Loucy (cell line): ENCODE results near the gene ALPL.

ENCODE experiments used
- EZH2phosphoT487 ChIP-seq: fragments of 200-600 bp; IDR thresholded peaks from 2 replicates; pipeline ENCODE4 v1.6.1; 2018; ENCODE audit warnings: antibody characterized with exemption, mild to moderate bottlenecking, moderate library complexity, borderline replicate concordance
- TF ChIP-seq, protein P1 (sequence below): fragments of 200-600 bp; sonication (generic); conservative IDR thresholded peaks from 2 replicates; pipeline ENCODE4 v1.5.1; 2014; ENCODE audit warnings: mild to moderate bottlenecking, antibody characterized with exemption, low read length

DNA sequence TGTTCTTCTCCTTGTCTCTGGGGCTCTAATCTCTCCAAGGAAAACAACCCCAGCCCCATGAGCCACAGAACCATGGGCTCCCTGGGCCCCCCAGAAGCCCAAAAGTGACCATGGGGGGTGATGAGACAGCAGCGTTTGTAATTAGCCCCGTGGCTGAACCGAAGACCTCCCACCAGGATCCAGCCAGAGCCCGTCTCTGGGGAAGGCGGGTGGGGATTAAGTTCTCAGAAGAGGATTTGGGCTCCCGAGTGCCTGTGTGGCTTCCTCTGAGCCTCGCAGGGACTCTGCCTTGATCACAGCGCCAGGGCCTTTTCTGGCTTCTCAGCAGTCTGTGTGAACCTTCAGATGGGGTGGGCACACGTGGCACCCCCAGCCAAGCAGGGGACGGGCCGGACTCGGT is 77.0 kb downstream of the ALPL start:
- TF ChIP-seq, protein P1, sequence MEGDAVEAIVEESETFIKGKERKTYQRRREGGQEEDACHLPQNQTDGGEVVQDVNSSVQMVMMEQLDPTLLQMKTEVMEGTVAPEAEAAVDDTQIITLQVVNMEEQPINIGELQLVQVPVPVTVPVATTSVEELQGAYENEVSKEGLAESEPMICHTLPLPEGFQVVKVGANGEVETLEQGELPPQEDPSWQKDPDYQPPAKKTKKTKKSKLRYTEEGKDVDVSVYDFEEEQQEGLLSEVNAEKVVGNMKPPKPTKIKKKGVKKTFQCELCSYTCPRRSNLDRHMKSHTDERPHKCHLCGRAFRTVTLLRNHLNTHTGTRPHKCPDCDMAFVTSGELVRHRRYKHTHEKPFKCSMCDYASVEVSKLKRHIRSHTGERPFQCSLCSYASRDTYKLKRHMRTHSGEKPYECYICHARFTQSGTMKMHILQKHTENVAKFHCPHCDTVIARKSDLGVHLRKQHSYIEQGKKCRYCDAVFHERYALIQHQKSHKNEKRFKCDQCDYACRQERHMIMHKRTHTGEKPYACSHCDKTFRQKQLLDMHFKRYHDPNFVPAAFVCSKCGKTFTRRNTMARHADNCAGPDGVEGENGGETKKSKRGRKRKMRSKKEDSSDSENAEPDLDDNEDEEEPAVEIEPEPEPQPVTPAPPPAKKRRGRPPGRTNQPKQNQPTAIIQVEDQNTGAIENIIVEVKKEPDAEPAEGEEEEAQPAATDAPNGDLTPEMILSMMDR, result no peak
- TF ChIP-seq EZH2phosphoT487, result no peak
